Bone marrow (tissue), 2 donors: Measurements from ENCODE around the gene DRD4.

ENCODE experiments used
- DNase-seq, 2 donors: peaks; one replicate each; lab custom pipeline; 2025; lab: John Stamatoyannopoulos, UW

The DRD4 gene

DNA sequence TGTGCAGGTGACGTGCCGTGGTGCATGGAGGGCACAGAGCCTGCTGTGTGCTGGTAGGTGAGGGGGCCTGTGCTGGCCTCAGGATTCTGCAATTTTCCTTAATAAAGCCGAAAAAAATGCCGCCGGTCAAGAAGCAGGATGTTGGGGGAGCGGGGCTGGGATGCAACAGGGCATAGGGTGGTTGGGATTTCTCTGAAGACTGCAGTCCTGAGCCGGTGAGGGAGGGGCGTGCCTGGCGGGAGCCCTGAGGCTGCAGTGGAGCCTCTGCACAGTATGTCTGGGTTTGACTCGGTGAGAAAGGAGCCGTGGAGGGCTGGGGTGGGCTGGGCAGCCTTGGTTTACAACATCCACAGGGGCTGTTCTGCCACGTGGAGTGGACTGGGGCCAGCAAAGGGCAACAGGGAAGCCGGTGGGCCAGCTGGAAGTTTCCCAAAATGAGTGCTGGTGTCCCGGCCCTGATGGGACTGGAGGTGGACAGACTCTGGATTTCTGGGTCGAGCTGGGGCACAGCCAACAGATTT, 13.7 kb upstream of the DRD4 start:
- DNase-seq = no peak

DNA sequence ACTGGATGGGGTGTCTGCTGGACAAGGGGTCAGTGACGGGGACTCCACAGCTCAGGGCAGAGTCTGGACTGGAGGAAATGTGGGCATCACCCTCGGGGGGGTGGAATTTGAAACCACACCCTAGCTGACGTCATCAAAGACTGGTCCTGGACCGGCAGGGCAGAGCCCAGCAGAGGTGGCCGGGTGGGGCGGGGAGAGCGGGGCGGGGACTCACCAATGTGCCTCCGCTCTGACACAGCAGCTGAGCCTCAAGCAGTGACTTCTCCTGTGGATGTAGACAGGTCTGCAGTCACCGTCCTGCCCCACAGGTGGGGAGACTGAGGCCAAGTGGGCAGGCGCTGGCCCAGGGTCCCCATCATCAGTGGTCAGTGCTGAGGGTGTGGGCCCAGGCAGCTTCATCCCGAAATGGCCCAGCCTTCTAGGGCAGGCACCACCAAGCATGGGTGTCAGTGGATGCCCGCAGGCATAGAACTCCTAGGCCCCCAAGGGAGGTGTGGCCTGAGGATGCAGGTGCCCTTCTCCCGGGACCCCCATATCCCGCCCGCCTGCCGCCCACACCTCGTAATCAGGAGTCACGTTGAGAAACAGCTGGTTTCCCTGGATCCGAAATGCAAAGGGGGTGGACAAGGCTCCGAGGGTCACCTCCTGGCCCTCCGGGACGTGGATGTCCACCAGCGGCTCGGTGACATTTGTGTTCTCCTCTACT, 12.9 kb upstream of the DRD4 start:
- DNase-seq = no peak

DNA sequence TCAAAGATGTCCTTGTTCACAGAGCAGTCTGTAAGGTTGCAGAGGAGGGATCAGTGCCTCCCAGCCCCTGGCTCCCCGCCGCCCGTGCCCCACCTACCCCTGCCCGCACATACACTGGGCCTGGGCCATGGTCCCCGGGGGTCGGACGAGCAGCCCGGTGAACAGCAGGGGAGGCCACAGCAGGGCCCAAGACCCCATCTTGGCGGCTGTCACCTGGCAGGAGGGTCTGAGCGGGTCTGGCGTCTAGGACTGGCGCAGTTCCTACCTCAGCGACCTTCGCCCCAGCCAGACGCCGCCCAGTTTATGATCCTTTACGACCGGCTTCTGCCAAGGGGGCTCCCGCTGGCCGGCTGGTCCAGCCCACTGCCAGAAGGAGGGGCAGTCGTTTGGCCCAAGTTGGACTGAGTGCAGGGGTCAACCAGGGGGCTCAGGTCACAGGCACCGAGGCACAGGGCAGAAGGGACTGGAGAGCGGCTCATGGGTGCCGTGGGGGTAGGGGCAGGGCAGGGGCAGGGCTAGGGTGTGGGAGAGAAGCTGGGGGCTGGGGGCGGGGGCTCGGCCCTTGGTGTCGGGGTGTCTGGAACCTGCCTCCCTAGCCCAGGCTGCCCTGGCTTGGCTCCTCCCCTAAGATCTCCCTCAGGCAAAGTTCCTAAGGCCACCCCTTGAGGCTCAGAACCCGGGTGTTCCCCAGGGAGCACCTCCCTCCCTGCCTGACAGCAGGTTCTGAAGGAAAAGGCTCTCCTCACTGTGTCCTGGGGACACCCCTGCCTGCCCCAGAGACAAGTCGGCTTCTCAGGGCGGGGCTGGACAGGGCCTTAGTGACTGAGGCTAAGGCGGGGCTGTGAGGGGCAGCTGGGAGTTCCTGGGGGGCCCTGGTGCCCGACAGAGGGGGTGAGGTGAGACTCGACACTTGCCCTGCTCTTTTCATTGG, 12.1 kb upstream of the DRD4 start, which contains the start of gene CDHR5:
CDHR5 (minus strand) TSS at position 251 of the 931 bp plus-strand sequence; CDS start at position 198, 53 bp downstream.
- DNase-seq = no peak

DNA sequence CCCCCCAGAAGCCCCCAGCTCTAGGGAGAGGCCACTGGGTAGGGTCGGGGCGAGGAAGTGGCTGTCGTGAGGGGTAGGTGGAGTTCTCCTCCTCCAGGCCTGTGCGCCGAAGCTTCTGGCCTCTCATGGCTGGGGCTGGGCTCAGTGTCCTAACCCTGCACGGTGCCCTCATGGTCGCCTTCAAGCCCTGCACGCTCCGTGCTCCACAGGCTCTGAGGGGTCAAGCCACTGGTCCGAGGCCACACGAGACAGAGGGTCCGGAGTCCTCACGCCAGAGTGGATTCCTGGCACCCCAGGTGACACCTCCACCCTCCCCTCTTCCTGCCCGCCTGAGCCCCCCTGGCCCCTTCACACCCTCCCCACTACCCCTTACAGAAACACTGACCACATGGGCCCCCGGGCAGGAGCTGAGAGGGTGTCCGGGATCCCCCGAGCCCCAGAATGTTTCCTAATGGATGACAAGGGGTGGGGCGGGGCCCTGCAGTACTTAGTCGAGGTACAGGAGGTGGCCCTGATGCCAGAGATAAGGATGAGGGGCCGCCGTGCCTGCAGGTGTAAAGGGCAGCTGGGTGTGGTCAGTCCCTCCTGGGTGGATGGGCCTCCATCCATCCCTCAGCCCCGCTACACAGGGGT, 11.3 kb upstream of the DRD4 start:
- no peak for DNase-seq

DNA sequence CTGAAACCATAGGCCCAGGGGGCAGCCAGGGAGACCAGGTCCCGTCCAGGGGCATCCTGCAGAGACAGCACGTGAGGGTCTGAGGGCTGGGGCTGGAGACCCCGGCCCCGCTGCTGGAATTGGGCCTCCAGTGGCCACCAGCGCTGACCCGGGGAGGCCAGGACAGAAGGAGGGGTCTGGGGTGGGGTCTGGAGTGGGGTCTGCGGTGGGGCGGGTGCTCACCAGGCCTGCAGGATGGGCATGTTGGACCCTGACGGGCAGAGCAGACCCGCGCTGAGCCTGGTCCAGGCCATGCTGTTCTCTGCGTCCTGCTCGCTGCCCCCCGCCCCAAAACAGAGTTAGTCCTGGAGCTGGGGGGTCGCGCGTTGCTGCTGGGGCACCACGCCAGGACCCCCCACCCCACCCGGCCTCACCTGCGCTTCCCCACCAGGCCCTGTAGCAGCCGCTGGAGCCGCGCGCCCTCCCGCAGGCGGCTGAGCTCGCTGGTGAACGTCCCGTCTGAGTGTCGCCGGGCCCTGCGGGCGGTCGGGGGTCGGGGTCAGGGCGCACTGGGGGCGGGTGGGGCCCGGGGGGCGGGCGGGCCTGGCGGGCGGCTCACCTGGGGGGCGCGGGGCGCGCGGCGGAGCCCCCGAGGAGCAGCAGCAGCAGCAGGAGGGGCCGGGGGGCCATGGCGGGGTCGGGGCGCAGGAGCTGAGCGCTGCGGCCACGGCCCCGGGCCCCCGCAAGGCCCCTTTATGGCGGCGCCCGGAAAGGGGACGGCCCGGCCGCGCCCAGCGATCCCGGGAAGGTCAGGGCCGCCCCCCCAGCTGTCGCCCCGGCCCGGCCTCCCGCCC, 10.4 kb upstream of the DRD4 start, which contains the start of gene SCT:
SCT (minus strand) TSS at position 707 of the 833 bp plus-strand sequence; CDS start at position 669, 38 bp downstream.
- DNase-seq = no peak

DNA sequence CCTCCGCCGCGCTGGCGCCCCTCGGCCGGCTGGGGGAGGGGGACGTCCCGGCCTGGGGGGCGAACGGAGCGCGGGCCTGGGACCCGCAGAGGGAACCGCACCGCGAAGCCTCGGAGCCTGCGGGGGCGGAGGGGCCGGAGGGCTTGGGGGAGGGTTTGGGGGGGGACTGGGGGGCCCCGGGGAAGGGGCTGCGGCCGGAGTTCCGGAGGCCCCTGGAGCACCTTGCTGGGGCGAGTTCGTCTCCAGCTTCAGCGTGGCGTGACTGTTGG, 9.8 kb upstream of the DRD4 start:
- DNase-seq = no peak

DNA sequence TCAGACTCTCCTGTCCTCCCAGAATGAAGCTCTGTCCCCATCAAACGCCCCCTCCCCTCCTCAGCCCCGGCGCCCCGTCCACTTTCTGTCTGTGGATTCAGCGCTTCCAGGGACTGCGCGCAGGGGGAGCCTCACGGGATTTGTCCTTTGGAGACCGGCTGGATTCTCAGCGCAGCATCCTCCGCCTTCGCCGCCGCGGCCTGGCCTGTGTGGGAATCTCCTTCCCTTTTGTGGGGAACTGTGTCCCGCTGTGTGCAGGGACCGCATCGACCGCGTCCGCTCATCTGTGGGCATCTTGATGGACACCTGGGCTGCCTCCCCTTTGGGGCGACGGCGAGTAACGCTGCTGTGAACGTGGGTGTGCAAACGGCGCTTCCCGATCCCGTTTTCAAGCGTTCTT, 9.0 kb upstream of the DRD4 start:
- DNase-seq = no peak

DNA sequence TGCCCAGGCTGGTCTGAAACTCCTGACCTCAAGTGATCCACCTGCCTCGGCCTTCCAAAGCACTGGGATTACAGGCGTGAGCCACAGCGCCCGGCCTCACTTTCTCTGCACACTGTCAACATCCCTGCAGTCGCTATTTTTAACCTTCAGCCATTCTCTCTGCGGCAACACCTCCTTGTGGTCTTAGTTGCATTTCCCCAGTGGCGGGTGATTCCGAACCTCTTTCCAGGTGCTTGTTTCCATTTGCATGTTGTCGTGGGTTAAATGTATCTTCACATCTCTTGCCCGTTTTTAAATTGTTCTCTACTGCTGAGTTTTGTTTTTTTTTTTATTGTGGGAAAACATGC, 7.9 kb upstream of the DRD4 start:
- DNase-seq = no peak

DNA sequence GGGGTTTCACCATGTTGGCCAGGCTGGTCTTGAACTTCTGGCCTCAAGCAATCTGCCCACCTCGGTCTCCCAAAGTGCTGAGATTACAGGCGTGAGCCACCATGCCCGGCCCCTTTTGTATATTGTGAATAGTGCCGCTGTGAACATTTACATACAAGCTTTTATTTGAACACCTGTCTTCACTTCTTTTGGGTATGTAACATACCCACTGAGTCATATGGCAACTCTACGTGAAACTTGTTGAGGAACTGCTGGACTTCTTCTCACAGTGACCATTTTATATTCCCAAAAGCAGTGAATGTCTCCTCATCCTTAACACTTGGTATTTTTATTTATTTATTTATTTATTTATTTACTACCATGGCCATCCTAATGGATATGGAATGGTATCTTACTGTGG, 6.2 kb upstream of the DRD4 start:
- DNase-seq = no peak

DNA sequence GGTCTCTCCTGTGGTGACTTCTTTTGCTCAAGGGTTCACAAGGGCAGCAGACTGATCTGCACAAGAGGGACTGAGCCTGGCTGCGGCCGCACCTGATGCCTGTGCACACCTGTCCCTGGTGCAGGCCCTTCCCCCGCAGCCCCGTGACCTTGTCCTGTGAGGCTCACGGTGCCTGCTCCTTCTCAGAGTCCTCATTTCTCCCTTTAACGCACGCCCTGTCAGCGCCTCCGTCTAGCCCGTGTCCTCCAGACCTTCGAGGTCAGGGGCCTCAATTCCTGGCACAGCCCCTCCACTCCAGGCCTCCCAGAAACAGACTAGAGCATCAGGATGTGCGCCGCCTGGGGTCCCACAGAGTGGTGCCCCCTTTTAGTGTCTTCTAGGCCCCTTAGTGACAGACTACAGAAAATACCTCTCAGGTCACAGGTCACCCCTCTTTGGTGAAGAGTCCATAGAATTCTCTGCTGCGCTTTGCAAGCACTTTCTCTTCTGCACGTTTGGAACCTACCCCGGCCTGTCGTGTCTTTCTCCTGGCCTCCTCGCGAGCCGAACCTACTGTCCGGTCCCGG, 1.0 kb upstream of the DRD4 start:
- no peak for DNase-seq

DNA sequence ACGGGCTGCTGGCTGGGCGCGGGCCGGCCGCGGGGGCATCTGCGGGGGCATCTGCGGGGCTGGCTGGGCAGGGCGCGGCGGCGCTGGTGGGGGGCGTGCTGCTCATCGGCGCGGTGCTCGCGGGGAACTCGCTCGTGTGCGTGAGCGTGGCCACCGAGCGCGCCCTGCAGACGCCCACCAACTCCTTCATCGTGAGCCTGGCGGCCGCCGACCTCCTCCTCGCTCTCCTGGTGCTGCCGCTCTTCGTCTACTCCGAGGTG, 194 bp downstream of the DRD4 start:
- no peak for DNase-seq

DNA sequence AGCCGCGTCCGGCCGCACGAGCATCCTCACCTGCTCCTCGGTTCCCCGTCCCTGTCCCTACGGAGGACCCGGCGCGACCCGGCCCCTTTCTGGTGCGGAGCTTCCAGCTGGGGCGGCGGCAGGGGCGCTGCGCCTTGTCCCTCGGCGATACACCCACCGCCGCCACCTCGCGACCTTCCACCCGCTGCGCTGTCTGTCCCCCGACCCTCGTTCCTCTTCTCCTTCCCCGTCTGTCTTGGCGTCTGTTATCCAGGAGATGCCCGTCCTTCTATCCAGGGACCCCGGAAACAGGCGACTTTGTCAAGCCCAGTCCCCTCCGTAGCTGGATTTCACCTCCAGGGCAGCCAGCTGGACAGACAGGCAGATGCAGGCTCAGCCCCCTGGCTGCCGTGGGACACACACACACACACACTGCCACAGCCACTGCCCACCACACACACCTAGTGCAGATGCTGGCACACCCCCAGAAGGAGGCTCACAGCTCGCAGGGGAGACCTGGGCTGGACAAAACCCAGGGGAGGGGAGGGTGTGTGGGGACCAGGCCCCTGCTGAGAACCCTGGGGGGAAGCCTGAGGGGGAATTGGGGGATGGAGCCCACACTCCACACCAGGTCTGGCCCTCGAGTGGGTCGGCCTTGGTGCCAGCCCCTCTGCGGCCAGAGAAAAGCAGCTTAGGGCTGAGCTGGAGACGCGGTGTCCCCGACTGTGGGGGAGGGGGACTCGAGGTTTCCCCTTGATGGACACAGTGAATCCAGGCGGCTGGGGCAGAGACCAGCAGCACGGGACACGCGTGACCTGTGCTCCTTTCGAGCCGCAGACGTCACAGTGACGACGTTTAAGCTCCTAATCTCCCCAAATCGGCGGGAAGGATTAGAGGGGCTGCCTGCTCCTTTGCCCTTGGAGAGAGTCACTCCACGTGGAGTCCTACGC, 788 bp downstream of the DRD4 start:
- no peak for DNase-seq

DNA sequence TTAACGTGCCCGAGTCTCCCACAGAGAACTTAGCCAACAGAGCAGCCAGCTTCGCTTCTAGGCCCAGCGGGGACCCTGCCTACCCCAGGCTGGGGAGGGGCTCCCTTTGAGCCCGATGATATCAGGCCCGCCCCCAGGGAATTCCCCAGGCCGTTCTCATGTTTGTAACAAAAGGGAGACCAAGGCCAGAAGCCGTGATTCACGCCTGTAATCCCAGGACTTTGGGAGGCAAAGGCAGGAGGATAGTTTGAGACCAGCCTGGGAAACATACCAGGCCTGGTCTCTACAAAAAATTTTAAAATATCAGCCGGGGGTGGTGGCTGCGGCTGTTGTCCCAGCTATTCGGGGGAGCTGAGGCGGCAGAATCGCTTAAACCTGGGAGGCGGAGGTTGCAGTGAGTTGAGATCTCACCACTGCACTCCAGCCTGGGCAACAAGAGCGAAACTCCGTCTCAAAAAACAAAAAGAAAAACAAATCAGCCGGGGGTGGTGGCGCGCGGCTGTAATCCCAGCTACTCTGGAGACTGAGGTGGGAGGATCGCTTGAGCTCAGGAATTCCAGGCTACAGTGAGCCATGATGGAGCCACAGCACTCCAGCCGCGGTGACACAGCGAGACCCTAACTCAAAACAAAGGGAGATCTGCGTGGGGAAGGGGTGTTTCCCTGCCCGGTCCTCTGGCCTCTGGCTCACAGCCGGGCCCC, 1.7 kb downstream of the DRD4 start:
- no peak for DNase-seq

DNA sequence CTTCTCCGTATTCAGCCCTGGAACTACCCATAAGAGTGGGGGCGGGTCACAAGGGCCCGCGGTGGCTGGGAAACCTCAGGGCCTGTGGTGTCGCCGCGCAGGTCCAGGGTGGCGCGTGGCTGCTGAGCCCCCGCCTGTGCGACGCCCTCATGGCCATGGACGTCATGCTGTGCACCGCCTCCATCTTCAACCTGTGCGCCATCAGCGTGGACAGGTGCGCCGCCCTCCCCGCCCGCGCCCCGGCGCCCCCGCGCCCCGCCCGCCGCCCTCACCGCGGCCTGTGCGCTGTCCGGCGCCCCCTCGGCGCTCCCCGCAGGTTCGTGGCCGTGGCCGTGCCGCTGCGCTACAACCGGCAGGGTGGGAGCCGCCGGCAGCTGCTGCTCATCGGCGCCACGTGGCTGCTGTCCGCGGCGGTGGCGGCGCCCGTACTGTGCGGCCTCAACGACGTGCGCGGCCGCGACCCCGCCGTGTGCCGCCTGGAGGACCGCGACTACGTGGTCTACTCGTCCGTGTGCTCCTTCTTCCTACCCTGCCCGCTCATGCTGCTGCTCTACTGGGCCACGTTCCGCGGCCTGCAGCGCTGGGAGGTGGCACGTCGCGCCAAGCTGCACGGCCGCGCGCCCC, 2.4 kb downstream of the DRD4 start:
- no peak for DNase-seq

DNA sequence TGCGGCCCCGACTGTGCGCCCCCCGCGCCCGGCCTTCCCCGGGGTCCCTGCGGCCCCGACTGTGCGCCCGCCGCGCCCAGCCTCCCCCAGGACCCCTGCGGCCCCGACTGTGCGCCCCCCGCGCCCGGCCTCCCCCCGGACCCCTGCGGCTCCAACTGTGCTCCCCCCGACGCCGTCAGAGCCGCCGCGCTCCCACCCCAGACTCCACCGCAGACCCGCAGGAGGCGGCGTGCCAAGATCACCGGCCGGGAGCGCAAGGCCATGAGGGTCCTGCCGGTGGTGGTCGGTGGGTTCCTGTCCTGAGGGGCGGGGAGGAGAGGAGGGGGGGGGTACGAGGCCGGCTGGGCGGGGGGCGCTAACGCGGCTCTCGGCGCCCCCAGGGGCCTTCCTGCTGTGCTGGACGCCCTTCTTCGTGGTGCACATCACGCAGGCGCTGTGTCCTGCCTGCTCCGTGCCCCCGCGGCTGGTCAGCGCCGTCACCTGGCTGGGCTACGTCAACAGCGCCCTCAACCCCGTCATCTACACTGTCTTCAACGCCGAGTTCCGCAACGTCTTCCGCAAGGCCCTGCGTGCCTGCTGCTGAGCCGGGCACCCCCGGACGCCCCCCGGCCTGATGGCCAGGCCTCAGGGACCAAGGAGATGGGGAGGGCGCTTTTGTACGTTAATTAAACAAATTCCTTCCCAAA, 3.1 kb downstream of the DRD4 start:
- DNase-seq = no peak

DNA sequence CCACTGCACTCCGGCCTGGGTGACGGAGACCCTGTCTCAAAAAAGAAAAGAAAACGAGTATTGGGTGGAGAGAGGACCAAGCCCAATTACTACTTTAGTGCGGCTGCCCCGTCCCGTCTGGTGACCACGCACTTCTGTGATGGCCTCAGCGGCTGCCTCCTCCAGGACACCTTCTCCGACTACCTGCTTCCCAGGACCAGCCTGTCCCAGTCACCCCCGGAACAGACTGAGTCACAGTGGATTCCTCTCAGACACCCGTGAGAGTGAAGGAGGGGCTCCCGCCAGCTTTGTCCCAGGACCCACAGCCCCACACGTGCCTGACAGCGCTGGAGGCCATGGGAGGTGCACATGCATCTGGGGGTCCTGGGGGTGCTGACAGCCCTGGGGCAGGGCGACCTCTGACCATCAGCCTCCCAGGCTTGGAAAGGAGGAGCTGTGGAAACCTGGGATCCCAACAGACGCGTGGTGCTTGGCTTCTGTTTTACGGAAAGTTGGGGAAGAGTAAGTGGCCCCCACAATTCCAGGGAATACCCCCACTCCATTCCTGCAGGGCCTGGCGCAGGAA, 4.8 kb downstream of the DRD4 start:
- DNase-seq = no peak

DNA sequence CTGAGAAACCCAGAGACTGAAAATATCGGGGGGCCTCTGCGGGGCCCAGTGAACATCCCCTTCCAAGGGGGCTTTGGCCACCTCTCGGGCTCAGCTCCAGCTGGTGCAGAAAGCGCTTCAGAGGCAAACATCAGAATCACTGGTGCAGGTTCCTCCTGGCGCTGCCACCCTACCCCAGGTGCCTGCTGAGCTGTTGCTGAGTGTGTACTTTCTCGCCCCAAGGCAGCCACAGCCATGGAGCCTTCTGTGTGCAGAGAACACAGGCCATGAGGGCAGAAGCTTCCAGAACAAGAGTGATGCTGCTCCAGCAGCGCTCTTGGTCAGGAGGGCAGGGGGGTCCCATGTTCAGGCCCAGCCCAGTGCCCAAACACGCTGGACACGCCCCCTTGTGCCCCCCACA, 6.3 kb downstream of the DRD4 start:
- no peak for DNase-seq

DNA sequence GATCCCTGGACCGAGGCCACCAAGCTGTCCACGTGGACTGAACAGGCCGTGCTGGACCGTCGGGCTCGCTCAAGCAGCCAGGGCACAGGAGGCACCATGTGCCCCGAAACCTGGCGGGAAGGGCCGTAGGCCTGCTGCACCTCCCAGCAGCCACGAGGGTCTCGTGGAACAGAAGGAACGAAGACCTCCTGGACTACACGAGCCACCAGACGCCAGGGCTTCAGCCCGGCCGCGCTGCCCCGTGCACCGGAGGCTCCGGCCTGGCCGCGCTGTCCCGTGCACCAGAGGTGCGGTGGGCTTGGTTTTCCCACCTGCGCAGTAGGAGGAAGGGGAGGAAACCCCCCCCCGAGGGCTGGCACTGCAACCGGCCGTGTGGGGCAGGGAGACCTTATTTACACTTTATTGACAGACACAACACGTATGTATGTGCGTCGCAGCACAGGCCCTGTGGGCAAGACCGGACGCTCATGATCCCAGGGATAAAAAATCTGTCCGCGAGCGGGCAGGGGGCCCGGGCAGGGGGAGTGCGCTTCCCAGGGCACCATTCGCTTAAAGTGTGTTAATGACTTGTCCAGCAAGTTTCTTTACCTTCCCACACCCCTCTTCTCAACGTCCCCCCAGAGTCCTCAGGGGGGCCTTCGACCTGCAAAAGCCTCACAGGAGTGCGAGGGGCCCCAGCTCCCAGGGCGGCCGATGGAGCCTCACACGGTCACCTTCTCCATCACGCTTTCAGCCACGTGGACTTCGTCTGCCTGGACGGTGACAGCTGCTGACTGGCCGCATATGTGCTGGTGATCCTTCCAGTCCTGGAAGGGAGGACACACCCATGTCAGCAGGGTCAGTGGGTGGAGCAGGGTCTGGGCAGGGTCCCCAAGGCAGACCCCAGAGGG, 7.0 kb downstream of the DRD4 start:
- no peak for DNase-seq
